ENCODE results near the gene CCDC30.
"Not testable (repeated sequence)": the region's sequence is repeated elsewhere in the genome, so short reads cannot be mapped to it uniquely, and the experiment has no call there.

CCDC30 gene

GRCh38 chr1:42533101-42533863 is 70.2 kb downstream of the CCDC30 start:
- DNase-seq, result no peak

GRCh38 chr1:42541104-42541503 is 78.0 kb downstream of the CCDC30 start:
- no peak for DNase-seq

- peak; percentile 88 for DNase-seq
Measured at GRCh38 chr1:42551180-42551579, 88.1 kb downstream of the CCDC30 start.

- DNase-seq, result no peak
Measured at GRCh38 chr1:42551590-42551989, 88.5 kb downstream of the CCDC30 start.

GRCh38 chr1:42552636-42553035 is 89.5 kb downstream of the CCDC30 start:
- no peak for DNase-seq

- DNase-seq, result no peak
Measured at GRCh38 chr1:42557230-42557851, 94.3 kb downstream of the CCDC30 start.

GRCh38 chr1:42567038-42567437 is 104.0 kb downstream of the CCDC30 start:
- DNase-seq, result no peak

GRCh38 chr1:42576935-42577334 is 113.8 kb downstream of the CCDC30 start:
- no peak for DNase-seq

GRCh38 chr1:42586016-42586415 is 122.9 kb downstream of the CCDC30 start:
- no peak for DNase-seq

- no peak for DNase-seq
Measured at GRCh38 chr1:42587753-42588152, 124.7 kb downstream of the CCDC30 start.

- DNase-seq, result no peak
Measured at GRCh38 chr1:42592811-42593210, 129.7 kb downstream of the CCDC30 start.

- DNase-seq, result no peak
Measured at GRCh38 chr1:42593486-42594100, 130.5 kb downstream of the CCDC30 start.

GRCh38 chr1:42601472-42601871 is 138.4 kb downstream of the CCDC30 start:
- DNase-seq, result no peak

- no peak for DNase-seq
Measured at GRCh38 chr1:42613803-42614131, 150.7 kb downstream of the CCDC30 start.

GRCh38 chr1:42618866-42619265 is 155.8 kb downstream of the CCDC30 start:
- DNase-seq, result no peak

GRCh38 chr1:42620307-42620706 is 157.2 kb downstream of the CCDC30 start:
- no peak for DNase-seq

GRCh38 chr1:42621180-42621579 is 158.1 kb downstream of the CCDC30 start:
- DNase-seq, result not testable (repeated sequence)

GRCh38 chr1:42627205-42627604 is 164.1 kb downstream of the CCDC30 start:
- not testable (repeated sequence) for DNase-seq

GRCh38 chr1:42639116-42639515 is 176.0 kb downstream of the CCDC30 start:
- no peak for DNase-seq

GRCh38 chr1:42646056-42646455 is 183.0 kb downstream of the CCDC30 start:
- DNase-seq, result no peak

- DNase-seq, result no peak
Measured at GRCh38 chr1:42657201-42657600, 194.1 kb downstream of the CCDC30 start.

- DNase-seq, result peak; percentile 81
Measured at GRCh38 chr1:42657981-42658876, 195.1 kb downstream of the CCDC30 start, which contains the start of gene PPIH. TSS of gene PPIH (plus strand) at chr1:42658423. CDS start at chr1:42658447, 24 bp downstream.

- DNase-seq, result no peak
Measured at GRCh38 chr1:42658877-42659337, 195.8 kb downstream of the CCDC30 start.
